Tibial nerve (tissue), 4 donors: ENCODE results near the gene HEBP1. TPM values are rescaled to one million over a fixed set of nuclear protein-coding genes. Genes with fewer than 3 reads are reported as not detected.
"Not testable (repeated sequence)": the region's sequence is repeated elsewhere in the genome, so short reads cannot be mapped to it uniquely, and the experiment has no call there.

Source experiments
- DNase-seq, 2 donors: peaks; one replicate each; pipeline ENCODE4 v3.0.0-alpha.2; 2019; ENCODE audit warnings: low spot score in 2 of 2
- H3K27ac ChIP-seq, 4 donors: fragments of 200-600 bp; sonication (generic) in 3 of 4; one replicate each; pipeline ENCODE4 v1.5.1; 2017 to 2019; ENCODE audit warnings: mild to moderate bottlenecking in 1 of 4
- H3K27me3 ChIP-seq, 2 donors: fragments of 200-600 bp; sonication (generic) in 1 of 2; one replicate each; pipeline versions ENCODE4 v1.5.1 to v1.6.0; 2017 to 2019
- H3K36me3 ChIP-seq, 3 donors: fragments of 200-600 bp; sonication (generic); one replicate each; pipeline ENCODE4 v1.5.1; 2018 to 2019
- H3K4me1 ChIP-seq, 4 donors: fragments of 200-600 bp; sonication (generic) in 3 of 4; one replicate each; pipeline ENCODE4 v1.5.1; 2017 to 2019
- H3K4me3 ChIP-seq, 4 donors: fragments of 200-600 bp; sonication (generic) in 3 of 4; one replicate each; pipeline ENCODE4 v1.5.1; 2017 to 2019; ENCODE audit warnings: mild to moderate bottlenecking in 1 of 4, moderate library complexity in 1 of 4
- H3K9me3 ChIP-seq, 4 donors: fragments of 200-600 bp; sonication (generic) in 3 of 4; one replicate each; pipeline ENCODE4 v1.5.1; 2017 to 2019
- EP300 ChIP-seq, 2 donors: sonication (generic); formaldehyde crosslinking; IDR thresholded peaks; one replicate each; pipeline ENCODE4 v1.6.1; 2017; ENCODE audit warnings: antibody characterized with exemption in 2 of 2, mild to moderate bottlenecking in 1 of 2
- POLR2A ChIP-seq, 2 donors: fragments of 450-650 bp; IDR thresholded peaks; one replicate each; pipeline ENCODE4 v1.6.1; 2017; ENCODE audit warnings: antibody characterized with exemption in 2 of 2, mild to moderate bottlenecking in 2 of 2, moderate library complexity in 2 of 2
- WGBS, 2 donors: methylation state at CpG; one replicate each; pipeline ENCODE4 v1.1.5; 2018; 5-methylcytosine and 5-hydroxymethylcytosine counted together
- total RNA-seq, 4 donors: library from RNA; depleted of rRNA; stranded (reverse); fragments of >200 nt; gene quantifications; one replicate each; pipeline ENCODE4 v1.1.0, GENCODE V29; 2016
- TF ChIP-seq, protein P1 (sequence below), 5 experiments: fragments of 200-600 bp in 3 of 5; fragments of 450-650 bp in 2 of 5; sonication (generic) in 3 of 5; IDR thresholded peaks; one replicate each; pipeline ENCODE4 v1.5.1; 2016 to 2019; ENCODE audit warnings: antibody characterized with exemption in 5 of 5, mild to moderate bottlenecking in 3 of 5, moderate library complexity in 2 of 5

Gene HEBP1
- total RNA-seq, 4 donors from 2014 or later = 42.7 to 61.0 (median 51.7) TPM

DNA sequence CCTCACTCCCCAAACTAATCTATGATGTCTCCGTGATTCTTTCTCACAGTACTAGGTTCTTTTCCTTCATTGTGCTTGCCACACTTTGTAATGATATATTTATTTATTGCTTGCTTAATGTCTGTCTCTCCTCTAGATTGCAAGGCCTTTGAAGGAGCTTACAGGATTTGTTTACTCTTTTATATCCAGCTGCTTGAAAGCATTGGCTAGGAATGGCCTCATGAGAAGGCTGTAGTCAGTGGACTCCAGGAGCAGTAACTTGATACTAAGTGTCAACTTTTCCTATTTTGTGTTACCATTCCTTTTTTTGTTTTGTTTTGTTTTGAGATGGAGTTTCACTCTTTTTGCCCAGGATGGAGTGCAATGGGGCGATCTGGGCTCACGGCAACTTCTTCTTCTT lies 36.8 kb upstream of the HEBP1 start:
- H3K36me3 ChIP-seq = no peaks in the 10 kb centered on the region
- H3K27ac ChIP-seq = no peak overlapping the region
- WGBS, 2 donors = 89% methylated on average over 3 of the region's 3 CpGs
- no peak for DNase-seq
- no peaks in the 10 kb centered on the region for H3K27me3 ChIP-seq
- H3K9me3 ChIP-seq = no peaks in the 10 kb centered on the region
- no peak overlapping the region for H3K4me3 ChIP-seq
- H3K4me1 ChIP-seq = peaks cover 0 to 20% (median 0%) of the 10 kb centered on the region in 4 donors
- TF ChIP-seq, protein P1, sequence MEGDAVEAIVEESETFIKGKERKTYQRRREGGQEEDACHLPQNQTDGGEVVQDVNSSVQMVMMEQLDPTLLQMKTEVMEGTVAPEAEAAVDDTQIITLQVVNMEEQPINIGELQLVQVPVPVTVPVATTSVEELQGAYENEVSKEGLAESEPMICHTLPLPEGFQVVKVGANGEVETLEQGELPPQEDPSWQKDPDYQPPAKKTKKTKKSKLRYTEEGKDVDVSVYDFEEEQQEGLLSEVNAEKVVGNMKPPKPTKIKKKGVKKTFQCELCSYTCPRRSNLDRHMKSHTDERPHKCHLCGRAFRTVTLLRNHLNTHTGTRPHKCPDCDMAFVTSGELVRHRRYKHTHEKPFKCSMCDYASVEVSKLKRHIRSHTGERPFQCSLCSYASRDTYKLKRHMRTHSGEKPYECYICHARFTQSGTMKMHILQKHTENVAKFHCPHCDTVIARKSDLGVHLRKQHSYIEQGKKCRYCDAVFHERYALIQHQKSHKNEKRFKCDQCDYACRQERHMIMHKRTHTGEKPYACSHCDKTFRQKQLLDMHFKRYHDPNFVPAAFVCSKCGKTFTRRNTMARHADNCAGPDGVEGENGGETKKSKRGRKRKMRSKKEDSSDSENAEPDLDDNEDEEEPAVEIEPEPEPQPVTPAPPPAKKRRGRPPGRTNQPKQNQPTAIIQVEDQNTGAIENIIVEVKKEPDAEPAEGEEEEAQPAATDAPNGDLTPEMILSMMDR (IDR thresholded peaks at IDR 0.05) = no peak
- TF ChIP-seq POLR2A (IDR thresholded peaks at IDR 0.05) = no peak
- TF ChIP-seq EP300 (IDR thresholded peaks at IDR 0.05) = no peak

DNA sequence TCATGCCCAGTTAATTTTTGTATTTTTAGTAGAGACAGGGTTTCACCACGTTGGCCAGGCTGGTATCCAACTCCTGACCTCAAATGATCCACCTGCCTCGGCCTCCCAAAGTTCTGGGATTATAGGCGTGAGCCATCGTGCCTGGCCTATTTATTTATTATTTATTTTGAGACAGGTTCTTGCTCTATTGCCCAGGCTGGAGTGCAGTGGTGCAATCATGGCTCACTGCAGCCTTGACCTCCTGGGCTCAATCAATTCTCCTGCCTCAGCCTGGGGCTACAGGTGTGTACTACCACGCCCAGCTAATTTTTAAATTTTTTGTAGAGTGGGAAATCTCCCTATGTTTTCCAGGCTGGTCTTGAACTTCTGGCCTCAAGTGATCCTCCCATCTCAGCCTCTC lies 35.3 kb upstream of the HEBP1 start:
- not testable (repeated sequence) for H3K27ac ChIP-seq, DNase-seq, H3K27me3 ChIP-seq, H3K9me3 ChIP-seq, H3K4me3 ChIP-seq, H3K36me3 ChIP-seq
- H3K4me1 ChIP-seq = peaks cover 0 to 20% (median 0%) of the 10 kb centered on the region in 4 donors
- 92 to 93% methylated on average over 5 of the region's 5 CpGs for WGBS, 2 donors

DNA sequence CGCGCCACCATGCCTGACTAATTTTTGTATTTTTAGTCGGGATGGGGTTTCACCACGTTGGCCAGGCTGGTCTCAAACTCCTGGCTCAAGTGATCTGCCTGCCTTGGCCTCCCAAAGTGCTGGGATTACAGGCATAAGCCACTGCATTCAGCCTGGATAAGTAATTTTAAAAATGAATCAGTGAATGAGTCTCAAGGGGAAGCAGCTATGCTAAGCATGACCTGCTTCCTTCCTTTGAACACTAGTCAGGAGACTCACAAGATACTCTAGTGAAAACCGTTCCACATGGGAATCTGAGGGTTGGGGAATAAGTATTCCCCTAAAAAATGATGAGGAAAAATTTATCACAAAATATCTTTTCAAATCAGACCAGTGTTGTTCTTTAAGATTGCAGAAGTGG lies 33.4 kb upstream of the HEBP1 start:
- no peak for DNase-seq
- peak overlapping the region in 2 of 4 donors; percentile 44 to 52 for H3K27ac ChIP-seq
- TF ChIP-seq, protein P1 (IDR thresholded peaks at IDR 0.05) = no peak
- TF ChIP-seq EP300 (IDR thresholded peaks at IDR 0.05) (no peak), POLR2A (IDR thresholded peaks at IDR 0.05) (no peak)
- H3K9me3 ChIP-seq = no peaks in the 10 kb centered on the region
- peaks cover 0 to 13% (median 0%) of the 10 kb centered on the region in 4 donors for H3K4me1 ChIP-seq
- WGBS, 2 donors = 62 to 63% methylated on average over 5 of the region's 5 CpGs
- no peaks in the 10 kb centered on the region for H3K36me3 ChIP-seq
- H3K4me3 ChIP-seq = no peak overlapping the region
- H3K27me3 ChIP-seq = no peaks in the 10 kb centered on the region

DNA sequence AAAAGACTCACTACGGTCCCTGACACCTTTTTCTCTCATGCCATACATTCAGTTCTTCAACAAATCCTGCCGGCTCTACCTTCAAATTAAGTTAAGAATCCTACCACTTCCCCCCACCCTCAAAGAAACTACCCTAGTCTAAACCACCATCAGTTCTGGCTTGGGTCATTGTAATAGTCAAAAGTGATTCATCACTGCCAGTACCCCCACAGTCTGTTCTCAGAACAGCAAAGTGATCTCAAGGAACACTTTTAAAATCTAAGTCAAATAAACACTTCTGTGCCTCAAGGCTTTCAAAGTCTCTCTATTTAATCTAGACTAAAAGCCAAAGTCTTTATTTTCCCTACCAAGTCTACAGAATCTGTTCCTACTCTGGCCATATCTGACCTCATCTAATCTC lies 32.1 kb upstream of the HEBP1 start:
- DNase-seq = no peak
- Histone ChIP-seq H3K4me1 (peaks cover 0 to 11% (median 0%) of the 10 kb centered on the region in 4 donors), H3K36me3 (no peaks in the 10 kb centered on the region), H3K4me3 (no peak overlapping the region), H3K27ac (no peak overlapping the region), H3K9me3 (no peaks in the 10 kb centered on the region), H3K27me3 (no peaks in the 10 kb centered on the region)
- WGBS, 2 donors = 98 to 99% methylated on average over 2 of the region's 2 CpGs
- TF ChIP-seq POLR2A (IDR thresholded peaks at IDR 0.05) (no peak), EP300 (IDR thresholded peaks at IDR 0.05) (no peak)
- TF ChIP-seq, protein P1 (IDR thresholded peaks at IDR 0.05) = no peak

DNA sequence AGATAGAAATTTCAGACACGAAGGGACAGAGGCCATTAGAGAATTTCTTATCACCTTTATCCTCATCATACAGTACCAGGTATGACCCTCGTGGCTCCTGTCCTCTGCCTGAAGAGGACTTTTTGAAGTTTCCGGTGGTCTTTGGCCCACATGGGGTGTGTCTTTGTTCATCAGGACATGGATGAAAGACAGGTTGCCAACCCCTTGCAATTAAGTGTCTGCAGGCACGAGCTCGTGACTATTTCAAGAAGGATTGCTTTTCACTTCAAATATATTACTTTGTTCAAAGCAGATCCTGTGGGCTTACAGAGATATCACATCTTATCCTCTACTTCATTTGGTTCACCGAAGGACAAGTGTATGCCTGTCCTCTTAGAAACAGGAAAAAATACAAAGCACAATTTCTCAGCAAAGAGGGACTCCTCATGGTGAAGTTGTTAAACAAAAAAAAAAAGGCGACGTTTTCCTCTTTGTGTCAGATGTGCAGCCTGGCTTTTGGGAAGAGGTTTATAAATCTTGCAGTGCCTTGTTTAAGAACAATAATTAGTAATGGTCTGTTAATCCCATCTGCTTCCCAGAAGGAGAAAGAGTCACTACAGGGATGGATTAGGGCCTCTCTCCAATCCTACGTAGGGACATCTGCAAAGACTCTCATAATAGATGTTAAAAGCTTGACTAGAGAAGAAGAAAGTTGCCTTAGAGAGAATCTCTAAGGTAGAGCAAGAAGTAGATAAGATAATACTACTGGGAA lies 30.7 kb upstream of the HEBP1 start:
- no peak for DNase-seq
- Histone ChIP-seq H3K36me3 (no peaks in the 10 kb centered on the region), H3K27me3 (no peaks in the 10 kb centered on the region), H3K27ac (no peak overlapping the region), H3K9me3 (no peaks in the 10 kb centered on the region), H3K4me3 (no peak overlapping the region), H3K4me1 (peaks cover 0 to 19% (median 0%) of the 10 kb centered on the region in 4 donors)
- WGBS, 2 donors = 65 to 69% methylated on average over 9 of the region's 9 CpGs
- TF ChIP-seq EP300 (IDR thresholded peaks at IDR 0.05) (no peak), POLR2A (IDR thresholded peaks at IDR 0.05) (no peak)
- TF ChIP-seq, protein P1 (IDR thresholded peaks at IDR 0.05) = no peak
